DMS53 treated with DMSO at 0.1 percent for 48 hours (cell line): Measurements from ENCODE around the gene CTBP2.
"Not testable (repeated sequence)": the region's sequence is repeated elsewhere in the genome, so short reads cannot be mapped to it uniquely, and the experiment has no call there.

Experiments
- DNase-seq: peaks from one replicate; lab custom pipeline; 2025; ENCODE audit not compliant: unreplicated experiment; lab: John Stamatoyannopoulos, UW

Gene CTBP2

GRCh38 chr10:125073996-125074395 is 86.4 kb downstream of the CTBP2 start:
- DNase-seq, result no peak

GRCh38 chr10:125072794-125073193 is 87.6 kb downstream of the CTBP2 start:
- no peak for DNase-seq

DNA sequence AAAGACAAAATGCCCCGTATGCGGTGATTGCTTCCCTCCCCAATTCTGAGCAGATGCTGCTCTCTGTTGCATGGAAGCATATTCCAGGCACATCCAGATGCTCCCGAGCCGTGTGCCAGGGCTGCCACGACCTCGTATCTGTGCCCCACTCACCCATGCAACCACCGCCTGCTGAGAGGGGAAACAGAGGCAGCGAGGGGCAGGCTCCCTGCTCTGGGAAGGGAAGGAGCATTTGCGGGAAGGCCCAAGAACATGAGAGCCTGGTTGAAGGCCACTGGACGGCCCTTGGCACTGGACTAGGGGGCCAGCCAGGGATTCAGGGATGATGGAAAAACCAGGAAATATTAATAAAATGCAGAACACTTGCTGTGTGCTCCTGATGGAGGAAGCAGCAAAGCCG is 89.4 kb downstream of the CTBP2 start:
- no peak for DNase-seq

DNA sequence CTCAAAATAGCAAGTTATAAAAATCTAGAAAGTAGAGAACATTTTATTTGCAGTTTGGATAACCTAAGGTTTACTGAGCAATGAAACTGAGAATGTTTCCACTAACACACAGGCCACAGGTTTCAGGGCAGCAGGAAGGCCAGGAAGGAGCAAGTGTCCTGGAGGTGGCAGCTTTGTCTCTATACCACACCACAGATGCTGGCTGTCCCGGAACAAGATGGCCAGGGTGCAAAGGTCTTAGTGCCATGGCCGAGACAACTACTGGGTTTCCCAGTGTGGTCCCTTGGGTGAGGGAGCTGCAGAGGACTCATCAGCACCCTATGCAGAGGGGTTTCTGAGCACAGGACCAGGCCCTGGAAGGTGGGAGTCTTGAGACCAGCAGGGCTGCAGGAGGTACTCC is 92.0 kb downstream of the CTBP2 start:
- DNase-seq, result no peak

- no peak for DNase-seq
These were observed 92.6 kb downstream of the CTBP2 start for GRCh38 chr10:125067764-125068163.

GRCh38 chr10:125066764-125067450 is 93.5 kb downstream of the CTBP2 start:
- DNase-seq, result no peak

DNA sequence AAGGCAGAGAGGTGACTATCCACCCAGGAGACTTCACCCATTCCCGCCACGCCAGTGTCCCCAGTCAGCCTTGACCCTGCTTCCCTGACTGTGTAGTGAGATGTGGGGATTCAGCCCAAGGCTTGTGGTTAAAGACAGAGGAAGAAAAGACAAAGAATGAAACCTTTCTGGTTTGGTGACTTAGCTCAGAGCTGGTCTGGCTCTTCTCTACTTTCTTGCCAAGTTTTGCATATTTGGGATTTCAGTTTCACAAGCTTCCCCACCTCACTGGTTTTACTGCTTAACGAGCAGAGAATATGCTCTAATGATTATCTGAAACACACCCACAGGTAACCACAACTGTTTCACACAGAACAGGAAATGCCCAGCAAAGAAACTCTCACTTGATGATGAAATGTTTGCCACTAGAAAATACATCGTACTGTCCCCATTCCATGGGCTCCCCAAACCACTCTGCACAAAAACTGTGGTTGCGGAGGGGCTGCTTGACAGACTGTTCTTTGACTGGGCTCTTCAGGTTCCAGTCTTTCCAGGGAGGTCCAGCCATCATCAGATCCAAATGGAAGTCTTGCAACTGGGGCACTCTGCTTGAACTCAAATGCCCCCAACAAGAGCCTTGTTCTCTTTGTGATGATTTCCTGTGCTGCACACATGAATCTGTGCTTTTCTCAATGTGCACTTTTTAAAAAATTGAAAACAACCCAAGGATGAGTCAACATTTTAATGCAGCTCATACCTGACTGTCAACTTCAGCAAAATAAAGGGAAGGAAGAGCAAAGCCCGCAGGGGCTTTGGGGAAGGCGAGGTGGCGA is 95.5 kb downstream of the CTBP2 start:
- no peak for DNase-seq

DNA sequence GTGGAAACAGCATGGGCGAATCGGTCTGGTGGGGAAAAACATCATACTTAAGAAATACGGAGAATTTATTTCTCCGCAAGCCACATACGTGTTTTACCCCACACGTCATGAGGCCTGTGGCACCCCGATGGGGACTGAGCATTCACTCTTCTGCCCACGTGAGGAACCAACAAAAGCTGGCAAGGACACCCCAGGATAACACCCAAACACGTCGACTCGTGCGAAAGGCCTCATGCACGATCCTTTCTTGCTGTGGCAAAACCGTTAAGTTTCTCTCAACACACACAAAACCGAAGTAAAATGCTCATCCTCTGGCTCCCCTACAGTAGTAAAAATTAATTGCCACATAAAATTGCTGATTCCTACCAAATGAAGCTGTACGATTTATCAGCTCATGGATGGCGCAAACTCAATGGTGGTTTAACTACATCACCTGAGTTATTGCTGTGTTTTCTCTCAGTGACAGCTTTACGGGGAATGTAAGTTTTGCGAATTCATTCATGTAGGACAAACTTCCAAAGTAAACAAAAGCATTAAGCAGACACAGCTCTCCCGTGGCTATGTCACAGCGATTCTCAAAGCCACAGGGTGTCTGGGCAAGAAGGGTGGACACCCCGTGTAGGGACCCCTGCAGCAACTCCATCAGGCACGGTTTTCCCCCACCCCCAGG is 97.0 kb downstream of the CTBP2 start:
- DNase-seq, result no peak

GRCh38 chr10:125062914-125063230 is 97.5 kb downstream of the CTBP2 start:
- no peak for DNase-seq

DNA sequence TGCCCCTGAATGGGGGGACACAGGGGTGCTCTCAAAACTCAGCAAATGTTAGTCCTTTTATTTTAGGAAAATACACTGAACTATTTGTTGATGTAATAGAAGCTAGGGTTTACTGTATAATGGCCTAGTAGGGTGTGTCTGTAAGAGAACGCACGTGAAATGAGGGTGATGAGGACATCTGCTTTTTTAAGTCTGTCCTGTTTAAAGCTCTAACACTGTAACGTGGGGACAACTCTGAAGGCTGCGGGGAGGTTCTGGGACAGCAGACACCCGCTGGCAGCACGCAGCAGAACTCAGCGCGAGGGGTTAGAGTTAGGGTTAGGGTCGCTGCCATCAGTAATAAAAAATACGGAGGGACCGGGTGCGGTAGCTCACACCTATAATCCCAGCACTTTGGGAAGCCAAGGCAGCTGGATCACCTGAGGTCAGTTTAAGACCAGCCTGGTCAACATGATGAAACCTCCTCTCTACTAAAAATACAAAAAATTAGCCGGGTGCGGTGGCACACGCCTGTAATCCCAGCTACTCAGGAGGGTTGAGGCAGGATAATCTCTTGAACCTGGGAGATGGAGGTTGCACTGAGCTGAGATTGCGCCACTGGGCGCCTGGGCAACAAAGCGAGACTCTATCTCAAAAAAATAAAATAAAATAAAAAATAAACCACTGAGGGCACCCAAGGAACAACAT is 98.0 kb downstream of the CTBP2 start:
- DNase-seq, result no peak

DNA sequence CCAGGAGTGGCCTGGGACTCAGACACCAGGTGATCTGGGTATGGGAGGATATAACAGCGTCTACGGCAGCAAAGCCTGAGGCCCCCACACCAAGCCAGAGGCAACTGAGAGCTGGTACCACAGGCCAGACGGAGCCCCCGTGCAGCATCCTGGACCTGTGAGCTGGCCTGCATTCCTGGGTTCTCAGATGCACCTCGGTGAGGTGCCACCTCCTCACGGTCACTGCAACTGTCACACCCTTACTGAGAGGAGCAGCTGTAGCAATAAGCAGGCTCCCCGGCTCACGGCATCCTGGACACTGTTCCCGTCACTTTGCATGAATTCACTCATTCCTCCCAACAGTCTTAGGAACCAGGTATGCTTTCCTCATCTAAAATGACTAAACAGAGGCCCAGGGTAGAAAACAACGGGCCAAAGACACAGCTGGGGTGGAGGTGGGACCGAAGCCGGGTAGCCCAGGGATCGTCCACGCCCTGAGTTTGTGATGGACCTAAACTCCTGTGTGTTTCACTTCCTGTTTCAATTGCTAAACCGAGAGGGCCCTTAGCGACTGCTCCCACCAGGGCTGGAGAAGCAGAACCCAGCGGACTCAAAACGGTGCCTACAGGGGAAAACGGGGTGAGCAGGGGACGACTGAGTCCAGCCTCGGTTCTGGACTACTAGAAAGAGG is 98.7 kb downstream of the CTBP2 start:
- no peak for DNase-seq

GRCh38 chr10:125060826-125061556 is 99.4 kb downstream of the CTBP2 start:
- DNase-seq, result no peak

DNA sequence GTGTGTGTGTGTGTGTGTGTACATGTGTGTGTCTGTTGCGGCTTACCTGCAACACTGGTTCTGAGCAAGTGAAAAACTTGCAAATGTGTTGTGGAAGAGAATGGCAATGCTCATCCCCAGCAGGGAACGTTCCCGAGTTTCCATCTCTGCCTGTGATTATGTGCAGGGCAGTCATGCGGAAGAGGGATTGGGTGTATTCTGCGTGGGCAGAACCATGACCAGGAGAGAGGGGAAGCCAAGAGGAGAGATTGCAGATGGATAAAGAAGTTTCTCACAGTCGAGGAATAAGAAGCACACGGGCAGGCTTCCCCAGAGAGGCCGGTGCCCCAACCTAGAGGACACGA is 99.9 kb downstream of the CTBP2 start:
- no peak for DNase-seq

DNA sequence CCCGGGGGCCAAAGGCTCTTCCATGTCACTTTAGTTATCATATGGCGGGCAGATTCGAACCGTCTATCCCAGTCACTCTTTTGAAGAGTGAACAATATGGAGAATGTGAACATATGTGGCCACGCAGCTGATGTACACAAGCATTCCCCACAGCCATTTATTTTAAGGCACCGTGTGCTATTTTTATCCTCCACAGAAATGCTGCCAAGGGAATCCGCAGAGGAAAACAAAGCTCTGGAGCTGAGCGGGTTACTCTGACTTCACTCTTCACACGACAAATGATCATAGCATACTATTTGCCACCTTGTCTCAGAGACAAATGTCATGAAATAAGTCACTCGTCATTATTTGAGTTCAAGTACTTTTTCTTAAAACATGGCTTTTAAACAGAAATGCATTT is 100.3 kb downstream of the CTBP2 start:
- DNase-seq, result no peak

DNA sequence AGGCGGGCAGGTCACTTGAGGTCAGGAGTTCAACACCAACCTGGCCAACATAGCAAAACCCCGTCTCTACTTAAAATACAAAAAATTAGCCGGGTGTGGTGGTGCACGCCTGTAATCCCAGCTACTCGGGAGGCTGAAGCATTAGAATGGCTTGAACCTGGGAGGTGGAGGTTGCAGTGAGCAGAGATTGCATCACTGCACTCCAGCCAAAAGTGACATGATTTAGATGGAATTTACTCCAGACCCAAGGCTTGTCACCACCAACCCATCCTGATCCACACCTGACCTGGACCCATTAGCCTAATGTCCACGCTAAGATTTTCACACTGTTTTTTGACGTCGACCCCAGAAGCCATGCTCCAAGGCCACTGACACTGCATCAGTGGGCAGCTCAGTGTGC is 101.0 kb downstream of the CTBP2 start:
- DNase-seq, result not testable (repeated sequence)

DNA sequence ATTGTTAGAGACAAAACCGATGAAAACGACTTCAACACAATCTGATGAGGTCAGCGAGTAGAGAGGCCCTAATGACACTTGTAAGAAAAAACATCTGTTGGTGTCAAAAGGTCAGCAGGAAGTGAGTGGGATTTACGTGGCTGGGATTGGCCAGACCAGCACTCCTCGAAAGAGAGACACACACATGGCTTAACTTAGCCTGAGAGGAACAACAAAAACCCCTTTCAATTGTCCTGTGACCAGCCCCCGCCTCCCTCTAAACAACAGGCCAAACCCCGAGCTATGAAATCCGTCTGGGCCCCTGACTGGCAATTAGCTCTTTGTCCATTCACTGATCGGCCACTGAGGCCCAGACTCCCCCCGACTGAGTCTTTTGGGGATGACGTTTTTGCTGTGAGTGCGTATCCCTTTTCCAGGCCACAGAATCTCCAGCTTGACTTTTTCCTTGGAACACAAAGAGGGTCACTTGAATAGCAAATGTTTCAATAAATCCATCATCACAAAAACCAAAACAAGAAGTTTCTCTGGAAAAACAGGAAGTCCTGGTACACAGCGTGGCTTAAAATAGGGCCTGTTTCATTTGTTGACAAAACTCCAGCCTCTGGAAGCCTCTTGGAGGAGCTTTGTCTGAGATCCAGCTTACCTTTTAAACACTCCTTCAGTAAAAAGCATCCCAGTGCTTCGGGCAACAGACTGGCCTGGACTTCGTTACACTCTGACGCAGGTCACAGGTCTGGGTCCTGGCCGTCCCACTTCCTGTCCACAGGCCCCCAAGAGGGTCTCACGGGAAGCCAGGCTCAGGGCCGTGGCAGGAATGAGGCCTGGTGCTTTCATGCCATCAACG is 103.0 kb downstream of the CTBP2 start:
- peak; percentile 74 for DNase-seq

GRCh38 chr10:125056161-125057132 is 103.9 kb downstream of the CTBP2 start:
- DNase-seq, result no peak

- no peak for DNase-seq
These were observed 104.9 kb downstream of the CTBP2 start for GRCh38 chr10:125055446-125055845.
